ENCODE measurements around the gene OR4D11.

OR4D11 gene

GRCh38 chr11:59552844-59553243 lies 49.5 kb downstream of the OR4D11 start:
- no peak overlapping the region for H3K9ac ChIP-seq (ENCODE audit: low read length)
- H3K9me3 ChIP-seq (replicated peaks; ENCODE audit: insufficient read depth, low read length), result no peaks in the 10 kb centered on the region
- DNase-seq, result no peak
- peaks cover 54% of the 10 kb centered on the region for H3F3A ChIP-seq (ENCODE audit: insufficient read depth, low read length)
- H3K4me1 ChIP-seq (ENCODE audit: low read length), result peaks cover 20% of the 10 kb centered on the region
- no peaks in the 10 kb centered on the region for H3K36me3 ChIP-seq (replicated peaks; ENCODE audit: insufficient read depth, low read length)
- no peaks in the 10 kb centered on the region for H4K20me1 ChIP-seq (ENCODE audit: insufficient read depth, low read length)
- H3K9me2 ChIP-seq (replicated peaks; ENCODE audit: insufficient read depth, low read length), result no peaks in the 10 kb centered on the region
- no peak overlapping the region for H3K27ac ChIP-seq (ENCODE audit: low read length)
- H3K4me2 ChIP-seq (ENCODE audit: low read depth, low read length), result no peak overlapping the region
- no peak overlapping the region for H2AFZ ChIP-seq (ENCODE audit: low read length)
- H3K27me3 ChIP-seq (replicated peaks; ENCODE audit: insufficient read depth, low read length), result peaks cover 16% of the 10 kb centered on the region
- H3K79me2 ChIP-seq (ENCODE audit: low read length), result no peaks in the 10 kb centered on the region
- H3K4me3 ChIP-seq (ENCODE audit: low read length), result no peak overlapping the region
- TF ChIP-seq EZH2phosphoT487 (IDR thresholded peaks at IDR 0.05; ENCODE audit: low read length), result no peak
- no peak for TF ChIP-seq CTCF (IDR thresholded peaks at IDR 0.05; ENCODE audit: low read length)
- TF ChIP-seq EZH2 (optimal IDR thresholded peaks at IDR 0.05; ENCODE audit: low read depth, low read length), result no peak

GRCh38 chr11:59553323-59553722 lies 49.9 kb downstream of the OR4D11 start:
- DNase-seq, result no peak
- H3K36me3 ChIP-seq (replicated peaks; ENCODE audit: insufficient read depth, low read length), result no peaks in the 10 kb centered on the region
- no peak overlapping the region for H3K4me3 ChIP-seq (ENCODE audit: low read length)
- no peak overlapping the region for H3K9ac ChIP-seq (ENCODE audit: low read length)
- no peak overlapping the region for H3K27ac ChIP-seq (ENCODE audit: low read length)
- H3K4me1 ChIP-seq (ENCODE audit: low read length), result peaks cover 20% of the 10 kb centered on the region
- H3K27me3 ChIP-seq (replicated peaks; ENCODE audit: insufficient read depth, low read length), result peaks cover 16% of the 10 kb centered on the region
- peaks cover 59% of the 10 kb centered on the region for H3F3A ChIP-seq (ENCODE audit: insufficient read depth, low read length)
- H3K9me3 ChIP-seq (replicated peaks; ENCODE audit: insufficient read depth, low read length), result no peaks in the 10 kb centered on the region
- H3K9me2 ChIP-seq (replicated peaks; ENCODE audit: insufficient read depth, low read length), result no peaks in the 10 kb centered on the region
- H4K20me1 ChIP-seq (ENCODE audit: insufficient read depth, low read length), result no peaks in the 10 kb centered on the region
- H2AFZ ChIP-seq (ENCODE audit: low read length), result no peak overlapping the region
- H3K4me2 ChIP-seq (ENCODE audit: low read depth, low read length), result no peak overlapping the region
- TF ChIP-seq EZH2phosphoT487 (IDR thresholded peaks at IDR 0.05; ENCODE audit: low read length) (no peak), EZH2 (optimal IDR thresholded peaks at IDR 0.05; ENCODE audit: low read depth, low read length) (no peak), CTCF (IDR thresholded peaks at IDR 0.05; ENCODE audit: low read length) (no peak)
- H3K79me2 ChIP-seq (ENCODE audit: low read length), result no peaks in the 10 kb centered on the region
